HG03520 (cell line): ENCODE measurements around the gene SOX4.
A peak's percentile ranks its signal among the peaks of the same experiment; 100 is the strongest.

Experiments used
- ATAC-seq: cut with Tn5 transposase; IDR thresholded peaks from one replicate; pipeline ENCODE4 v1.9.1; 2021; ENCODE audit warnings: mild to moderate bottlenecking, moderate library complexity; ENCODE audit not compliant: unreplicated experiment

SOX4 gene

DNA sequence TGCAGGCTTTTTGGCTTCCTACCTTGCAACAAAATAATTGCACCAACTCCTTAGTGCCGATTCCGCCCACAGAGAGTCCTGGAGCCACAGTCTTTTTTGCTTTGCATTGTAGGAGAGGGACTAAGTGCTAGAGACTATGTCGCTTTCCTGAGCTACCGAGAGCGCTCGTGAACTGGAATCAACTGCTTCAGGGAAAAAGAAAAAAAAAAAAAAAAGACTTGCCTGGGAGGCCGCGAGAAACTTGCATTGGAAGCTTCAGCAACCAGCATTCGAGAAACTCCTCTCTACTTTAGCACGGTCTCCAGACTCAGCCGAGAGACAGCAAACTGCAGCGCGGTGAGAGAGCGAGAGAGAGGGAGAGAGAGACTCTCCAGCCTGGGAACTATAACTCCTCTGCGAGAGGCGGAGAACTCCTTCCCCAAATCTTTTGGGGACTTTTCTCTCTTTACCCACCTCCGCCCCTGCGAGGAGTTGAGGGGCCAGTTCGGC, 420 bp downstream of the SOX4 start:
- peak; percentile 9 for ATAC-seq

DNA sequence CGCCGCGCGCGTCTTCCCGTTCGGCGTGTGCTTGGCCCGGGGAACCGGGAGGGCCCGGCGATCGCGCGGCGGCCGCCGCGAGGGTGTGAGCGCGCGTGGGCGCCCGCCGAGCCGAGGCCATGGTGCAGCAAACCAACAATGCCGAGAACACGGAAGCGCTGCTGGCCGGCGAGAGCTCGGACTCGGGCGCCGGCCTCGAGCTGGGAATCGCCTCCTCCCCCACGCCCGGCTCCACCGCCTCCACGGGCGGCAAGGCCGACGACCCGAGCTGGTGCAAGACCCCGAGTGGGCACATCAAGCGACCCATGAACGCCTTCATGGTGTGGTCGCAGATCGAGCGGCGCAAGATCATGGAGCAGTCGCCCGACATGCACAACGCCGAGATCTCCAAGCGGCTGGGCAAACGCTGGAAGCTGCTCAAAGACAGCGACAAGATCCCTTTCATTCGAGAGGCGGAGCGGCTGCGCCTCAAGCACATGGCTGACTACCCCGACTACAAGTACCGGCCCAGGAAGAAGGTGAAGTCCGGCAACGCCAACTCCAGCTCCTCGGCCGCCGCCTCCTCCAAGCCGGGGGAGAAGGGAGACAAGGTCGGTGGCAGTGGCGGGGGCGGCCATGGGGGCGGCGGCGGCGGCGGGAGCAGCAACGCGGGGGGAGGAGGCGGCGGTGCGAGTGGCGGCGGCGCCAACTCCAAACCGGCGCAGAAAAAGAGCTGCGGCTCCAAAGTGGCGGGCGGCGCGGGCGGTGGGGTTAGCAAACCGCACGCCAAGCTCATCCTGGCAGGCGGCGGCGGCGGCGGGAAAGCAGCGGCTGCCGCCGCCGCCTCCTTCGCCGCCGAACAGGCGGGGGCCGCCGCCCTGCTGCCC, 1.1 kb downstream of the SOX4 start:
- peak; percentile 17 for ATAC-seq

DNA sequence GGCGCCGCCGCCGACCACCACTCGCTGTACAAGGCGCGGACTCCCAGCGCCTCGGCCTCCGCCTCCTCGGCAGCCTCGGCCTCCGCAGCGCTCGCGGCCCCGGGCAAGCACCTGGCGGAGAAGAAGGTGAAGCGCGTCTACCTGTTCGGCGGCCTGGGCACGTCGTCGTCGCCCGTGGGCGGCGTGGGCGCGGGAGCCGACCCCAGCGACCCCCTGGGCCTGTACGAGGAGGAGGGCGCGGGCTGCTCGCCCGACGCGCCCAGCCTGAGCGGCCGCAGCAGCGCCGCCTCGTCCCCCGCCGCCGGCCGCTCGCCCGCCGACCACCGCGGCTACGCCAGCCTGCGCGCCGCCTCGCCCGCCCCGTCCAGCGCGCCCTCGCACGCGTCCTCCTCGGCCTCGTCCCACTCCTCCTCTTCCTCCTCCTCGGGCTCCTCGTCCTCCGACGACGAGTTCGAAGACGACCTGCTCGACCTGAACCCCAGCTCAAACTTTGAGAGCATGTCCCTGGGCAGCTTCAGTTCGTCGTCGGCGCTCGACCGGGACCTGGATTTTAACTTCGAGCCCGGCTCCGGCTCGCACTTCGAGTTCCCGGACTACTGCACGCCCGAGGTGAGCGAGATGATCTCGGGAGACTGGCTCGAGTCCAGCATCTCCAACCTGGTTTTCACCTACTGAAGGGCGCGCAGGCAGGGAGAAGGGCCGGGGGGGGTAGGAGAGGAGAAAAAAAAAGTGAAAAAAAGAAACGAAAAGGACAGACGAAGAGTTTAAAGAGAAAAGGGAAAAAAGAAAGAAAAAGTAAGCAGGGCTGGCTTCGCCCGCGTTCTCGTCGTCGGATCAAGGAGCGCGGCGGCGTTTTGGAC, 2.0 kb downstream of the SOX4 start:
- peak; percentile 22 for ATAC-seq

DNA sequence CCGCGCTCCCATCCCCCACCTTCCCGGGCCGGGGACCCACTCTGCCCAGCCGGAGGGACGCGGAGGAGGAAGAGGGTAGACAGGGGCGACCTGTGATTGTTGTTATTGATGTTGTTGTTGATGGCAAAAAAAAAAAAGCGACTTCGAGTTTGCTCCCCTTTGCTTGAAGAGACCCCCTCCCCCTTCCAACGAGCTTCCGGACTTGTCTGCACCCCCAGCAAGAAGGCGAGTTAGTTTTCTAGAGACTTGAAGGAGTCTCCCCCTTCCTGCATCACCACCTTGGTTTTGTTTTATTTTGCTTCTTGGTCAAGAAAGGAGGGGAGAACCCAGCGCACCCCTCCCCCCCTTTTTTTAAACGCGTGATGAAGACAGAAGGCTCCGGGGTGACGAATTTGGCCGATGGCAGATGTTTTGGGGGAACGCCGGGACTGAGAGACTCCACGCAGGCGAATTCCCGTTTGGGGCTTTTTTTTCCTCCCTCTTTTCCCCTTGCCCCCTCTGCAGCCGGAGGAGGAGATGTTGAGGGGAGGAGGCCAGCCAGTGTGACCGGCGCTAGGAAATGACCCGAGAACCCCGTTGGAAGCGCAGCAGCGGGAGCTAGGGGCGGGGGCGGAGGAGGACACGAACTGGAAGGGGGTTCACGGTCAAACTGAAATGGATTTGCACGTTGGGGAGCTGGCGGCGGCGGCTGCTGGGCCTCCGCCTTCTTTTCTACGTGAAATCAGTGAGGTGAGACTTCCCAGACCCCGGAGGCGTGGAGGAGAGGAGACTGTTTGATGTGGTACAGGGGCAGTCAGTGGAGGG, 2.8 kb downstream of the SOX4 start:
- no peak for ATAC-seq

DNA sequence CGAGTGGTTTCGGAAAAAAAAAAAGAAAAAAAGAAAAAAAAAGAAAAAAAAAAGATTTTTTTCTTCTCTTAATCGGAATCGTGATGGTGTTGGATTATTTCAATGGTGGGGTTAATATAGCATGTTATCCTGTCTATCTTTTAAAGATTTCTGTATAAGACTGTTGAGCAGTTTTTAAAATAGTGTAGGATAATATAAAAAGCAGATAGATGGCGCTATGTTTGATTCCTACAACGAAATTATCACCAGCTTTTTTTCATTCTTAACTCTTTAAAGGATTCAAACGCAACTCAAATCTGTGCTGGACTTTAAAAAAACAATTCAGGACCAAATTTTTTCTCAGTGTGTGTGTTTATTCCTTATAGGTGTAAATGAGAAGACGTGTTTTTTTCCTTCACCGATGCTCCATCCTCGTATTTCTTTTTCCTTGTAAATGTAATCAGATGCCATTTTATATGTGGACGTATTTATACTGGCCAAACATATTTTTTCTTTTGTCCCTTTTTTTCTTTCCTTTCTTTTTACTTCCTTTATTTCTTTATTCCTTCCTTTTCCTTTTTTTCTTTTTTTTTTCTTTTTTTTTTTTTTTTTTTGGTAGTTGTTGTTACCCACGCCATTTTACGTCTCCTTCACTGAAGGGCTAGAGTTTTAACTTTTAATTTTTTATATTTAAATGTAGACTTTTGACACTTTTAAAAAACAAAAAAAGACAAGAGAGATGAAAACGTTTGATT, 3.6 kb downstream of the SOX4 start:
- ATAC-seq = no peak

DNA sequence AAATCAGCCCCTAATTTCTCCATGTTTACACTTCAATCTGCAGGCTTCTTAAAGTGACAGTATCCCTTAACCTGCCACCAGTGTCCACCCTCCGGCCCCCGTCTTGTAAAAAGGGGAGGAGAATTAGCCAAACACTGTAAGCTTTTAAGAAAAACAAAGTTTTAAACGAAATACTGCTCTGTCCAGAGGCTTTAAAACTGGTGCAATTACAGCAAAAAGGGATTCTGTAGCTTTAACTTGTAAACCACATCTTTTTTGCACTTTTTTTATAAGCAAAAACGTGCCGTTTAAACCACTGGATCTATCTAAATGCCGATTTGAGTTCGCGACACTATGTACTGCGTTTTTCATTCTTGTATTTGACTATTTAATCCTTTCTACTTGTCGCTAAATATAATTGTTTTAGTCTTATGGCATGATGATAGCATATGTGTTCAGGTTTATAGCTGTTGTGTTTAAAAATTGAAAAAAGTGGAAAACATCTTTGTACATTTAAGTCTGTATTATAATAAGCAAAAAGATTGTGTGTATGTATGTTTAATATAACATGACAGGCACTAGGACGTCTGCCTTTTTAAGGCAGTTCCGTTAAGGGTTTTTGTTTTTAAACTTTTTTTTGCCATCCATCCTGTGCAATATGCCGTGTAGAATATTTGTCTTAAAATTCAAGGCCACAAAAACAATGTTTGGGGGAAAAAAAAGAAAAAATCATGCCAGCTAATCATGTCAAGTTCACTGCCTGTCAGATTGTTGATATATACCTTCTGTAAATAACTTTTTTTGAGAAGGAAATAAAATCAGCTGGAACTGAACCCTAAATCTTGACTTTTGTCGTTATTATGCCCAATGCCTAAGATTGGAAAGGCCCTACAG, 4.5 kb downstream of the SOX4 start:
- ATAC-seq = no peak

DNA sequence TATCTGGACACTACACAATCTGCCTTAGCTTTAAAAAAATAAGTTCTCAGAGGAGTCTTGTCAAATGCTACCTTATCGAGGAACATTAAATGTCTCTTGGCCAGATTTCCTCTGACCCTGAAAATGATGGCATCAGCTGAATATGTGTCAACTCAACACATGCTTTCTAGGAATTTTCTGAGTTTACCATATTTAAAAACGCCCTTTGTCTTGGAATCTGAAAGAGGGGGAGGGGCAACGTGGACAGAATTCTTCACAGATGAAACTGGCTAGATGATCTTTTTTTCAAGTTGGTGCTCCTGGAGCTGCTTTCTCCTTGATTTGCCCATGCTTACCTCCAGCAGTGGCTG, 5.1 kb downstream of the SOX4 start:
- no peak for ATAC-seq

DNA sequence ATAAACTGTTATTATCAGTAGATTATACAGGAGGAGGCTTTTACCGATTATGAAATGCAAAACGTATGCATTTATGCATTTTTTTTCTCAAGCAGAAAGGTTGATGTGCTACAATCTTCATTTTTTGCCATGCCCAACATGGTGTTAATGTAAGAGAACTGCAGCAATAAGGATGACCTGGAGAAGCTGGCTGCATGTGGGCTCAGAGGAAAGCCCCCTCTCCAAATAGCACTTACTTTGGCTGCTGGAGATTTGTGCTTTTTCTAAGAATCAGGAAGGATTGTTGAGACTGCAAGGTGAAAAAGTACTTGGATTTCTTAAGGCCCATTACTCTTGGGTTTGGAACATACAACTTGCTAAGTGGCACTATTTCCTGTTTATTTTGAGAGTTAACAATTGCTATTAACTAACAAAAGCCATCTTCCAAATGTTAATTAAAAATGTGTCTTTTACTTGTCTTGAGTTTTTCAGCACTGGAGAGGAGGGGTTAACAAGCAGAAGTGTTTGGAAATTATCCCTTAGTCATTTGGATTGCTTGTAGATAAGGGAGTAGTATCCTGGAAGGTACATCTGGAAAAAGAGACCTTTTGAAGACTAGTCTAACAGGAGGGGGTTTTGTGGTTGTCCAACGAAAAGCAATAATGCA, 5.6 kb downstream of the SOX4 start:
- ATAC-seq = no peak

DNA sequence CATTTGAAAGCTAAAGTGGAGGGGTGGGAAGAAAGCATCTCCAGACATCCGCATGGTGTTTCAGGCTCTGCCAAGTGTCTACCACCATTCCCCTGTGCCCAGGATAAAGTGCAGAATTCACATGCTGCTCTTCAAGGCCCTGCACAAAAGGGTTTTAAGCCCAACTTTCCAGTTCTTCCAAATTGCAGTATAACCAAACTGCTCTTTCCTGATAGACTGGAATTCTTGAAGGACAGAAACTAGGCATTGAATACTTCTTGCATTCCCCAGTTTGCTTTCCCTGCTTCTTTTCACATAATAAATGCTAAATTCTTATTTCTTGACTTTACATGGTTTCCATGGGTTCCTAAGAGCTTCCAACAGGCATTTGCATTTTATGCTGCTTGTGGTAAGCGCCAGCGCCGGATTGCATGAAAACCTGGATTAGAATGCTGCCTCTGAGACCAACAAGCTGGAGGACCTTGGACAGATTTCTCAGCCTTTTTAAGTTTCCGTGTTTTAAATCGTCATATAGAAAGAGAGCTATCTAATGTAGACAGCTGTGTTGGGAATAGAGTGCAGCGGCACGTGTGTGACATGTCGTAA, 7.9 kb downstream of the SOX4 start:
- ATAC-seq = no peak

DNA sequence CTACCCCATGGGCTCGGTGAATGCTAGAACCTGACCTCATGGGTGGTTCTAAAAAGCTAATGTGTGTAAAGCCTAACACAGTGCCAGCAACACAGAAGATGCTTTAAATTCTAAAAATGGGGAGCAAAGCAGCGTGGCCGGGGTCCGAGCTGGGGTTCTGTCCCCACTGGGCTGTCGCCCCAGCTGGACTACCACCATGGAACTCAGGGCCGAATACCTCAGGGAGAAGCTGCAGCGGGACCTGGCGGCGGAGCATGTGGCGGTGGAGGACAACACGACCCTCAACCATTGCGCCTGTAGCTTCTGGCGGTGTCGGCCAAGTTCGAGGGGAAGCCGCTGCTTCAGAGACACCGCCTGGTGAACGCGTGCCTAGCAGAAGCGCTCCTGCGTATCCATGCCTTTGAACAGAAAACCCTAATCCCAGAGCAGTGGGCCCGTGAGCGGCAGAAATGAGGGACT, 8.4 kb downstream of the SOX4 start:
- no peak for ATAC-seq

DNA sequence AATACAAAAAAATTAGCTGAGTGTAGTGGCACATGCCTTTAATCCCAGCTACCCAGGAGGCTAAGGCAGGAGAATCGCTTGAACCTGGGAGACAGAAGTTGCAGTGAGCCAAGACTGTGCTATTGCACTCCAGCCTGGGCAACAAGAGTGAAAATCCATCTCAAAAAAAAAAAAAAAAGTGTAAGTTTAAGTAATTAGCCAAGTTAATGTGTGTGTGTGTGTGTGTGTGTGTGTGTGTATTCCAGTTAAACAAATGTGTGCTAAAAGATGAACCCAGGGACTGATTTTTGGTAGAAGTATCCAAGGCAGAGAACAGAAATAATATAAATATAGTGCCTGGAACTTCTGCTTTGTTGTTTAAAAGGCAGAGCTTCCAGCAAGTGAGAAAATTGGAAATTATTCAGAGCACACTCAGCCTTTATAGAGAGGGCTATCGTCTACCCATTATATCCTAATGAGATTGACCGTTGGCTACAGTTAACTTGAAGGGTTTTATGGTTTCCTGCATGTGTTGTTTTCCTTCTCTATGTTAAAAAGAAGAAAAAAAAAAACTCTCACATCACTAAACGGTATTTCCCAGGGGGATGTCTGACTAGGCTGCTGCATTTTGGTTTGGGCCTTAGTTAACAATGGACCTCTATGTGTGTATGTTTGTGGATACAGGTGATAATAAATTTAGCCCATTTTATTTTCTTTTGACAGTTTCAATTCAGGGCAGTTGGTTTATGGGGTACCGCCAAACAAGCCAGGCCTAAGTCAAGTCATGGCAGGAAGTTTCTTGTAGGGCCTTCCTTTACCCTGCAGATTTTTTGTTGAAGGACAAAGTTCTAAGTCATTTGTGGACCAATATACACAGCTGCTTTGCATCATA, 9.8 kb downstream of the SOX4 start:
- ATAC-seq = no peak

DNA sequence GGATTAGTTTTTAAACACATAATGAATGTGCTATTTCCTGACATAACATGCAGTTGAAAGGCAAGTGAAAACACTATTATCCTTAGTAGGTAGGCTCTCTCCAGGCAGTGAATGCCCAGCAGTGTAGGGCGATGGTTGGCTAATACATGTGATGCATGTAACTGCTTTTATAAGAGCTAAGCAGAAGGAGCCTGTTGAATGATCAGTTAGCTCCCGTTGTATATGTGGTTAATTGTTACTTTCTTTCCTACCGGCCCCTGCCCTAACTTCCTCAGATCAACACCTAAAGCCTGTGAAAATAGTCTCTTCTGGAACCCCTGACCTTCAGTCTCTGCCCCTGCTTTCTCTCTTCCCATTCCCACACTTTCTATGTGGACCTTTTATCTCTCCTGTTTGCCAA, 10.5 kb downstream of the SOX4 start:
- no peak for ATAC-seq

DNA sequence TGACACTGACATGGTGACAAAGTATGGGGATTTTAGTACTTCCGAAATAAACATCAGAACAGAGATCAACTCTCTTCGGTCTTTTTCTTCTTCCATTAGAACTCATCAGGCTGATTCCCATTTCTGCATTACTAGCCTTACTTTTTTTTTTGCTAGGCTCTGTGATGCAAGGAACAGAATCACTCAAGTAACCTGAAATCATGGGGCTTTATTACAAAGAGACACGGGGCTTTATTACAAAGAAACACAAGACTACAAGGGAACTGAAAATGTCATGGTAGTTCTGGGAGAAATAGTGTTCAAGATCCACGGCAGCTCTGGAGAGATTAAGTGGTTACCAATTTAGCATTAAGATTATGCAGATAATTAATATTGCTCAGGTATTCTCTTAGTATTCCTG, 11.6 kb downstream of the SOX4 start:
- ATAC-seq = no peak

DNA sequence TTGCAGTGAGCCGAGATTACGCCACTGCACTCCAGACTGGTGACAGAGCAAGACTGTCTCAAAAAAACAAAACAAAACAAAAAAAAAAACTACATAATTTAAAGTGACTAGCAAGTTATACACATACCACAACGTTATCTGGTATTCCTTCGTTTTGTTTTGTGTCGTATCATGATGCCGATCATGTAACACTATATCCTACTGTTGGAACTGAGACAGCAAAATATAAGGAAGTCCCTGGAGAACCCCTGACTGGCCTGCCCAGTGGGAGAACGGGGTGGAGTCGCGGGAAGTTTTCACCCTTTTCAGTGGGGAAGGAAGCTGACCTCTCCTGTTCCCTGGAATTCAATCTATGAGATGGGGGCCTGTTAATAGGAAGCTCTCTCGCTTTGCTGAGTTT, 15.1 kb downstream of the SOX4 start:
- no peak for ATAC-seq

DNA sequence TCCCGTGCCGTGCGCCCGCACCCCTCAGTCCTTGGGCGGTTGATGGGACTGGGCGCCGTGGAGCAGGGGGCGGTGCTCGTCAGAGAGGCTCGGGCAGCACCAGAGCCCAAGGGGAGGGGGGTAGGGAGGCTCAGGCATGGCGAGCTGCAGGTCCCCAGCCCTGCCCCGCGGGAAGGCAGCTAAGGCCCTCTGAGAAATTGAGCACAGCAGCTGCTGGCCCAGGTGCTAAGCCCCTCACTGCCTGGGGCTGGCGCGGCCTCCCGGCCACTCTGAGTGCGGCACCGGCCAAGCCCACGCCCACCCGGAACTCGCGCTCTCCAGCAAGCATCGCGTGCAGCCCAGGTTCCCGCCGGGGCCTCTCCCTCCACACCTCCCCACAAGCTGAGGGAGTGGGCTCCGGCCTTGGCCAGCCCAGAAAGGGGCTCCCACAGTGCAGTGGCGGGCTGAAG, 16.4 kb downstream of the SOX4 start:
- ATAC-seq = no peak

DNA sequence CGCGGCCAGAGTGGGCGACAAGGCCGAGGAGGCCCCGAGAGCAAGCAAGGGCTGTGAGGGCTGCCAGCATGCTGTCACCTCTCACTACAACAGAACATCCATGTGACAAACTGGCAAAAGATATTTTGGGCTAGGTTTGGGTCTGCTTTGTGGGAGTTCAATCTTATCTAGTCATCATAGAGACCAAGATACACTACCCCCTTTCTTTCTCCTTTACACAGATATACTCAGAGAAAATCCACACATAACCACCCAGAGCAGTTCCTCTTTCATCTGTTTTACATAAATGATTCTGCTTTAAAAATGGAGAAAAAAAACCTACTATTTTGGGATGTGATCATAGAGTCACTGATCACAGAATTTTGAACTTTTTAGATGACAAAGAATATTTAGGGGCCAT, 16.8 kb downstream of the SOX4 start:
- ATAC-seq = peak; percentile 93

DNA sequence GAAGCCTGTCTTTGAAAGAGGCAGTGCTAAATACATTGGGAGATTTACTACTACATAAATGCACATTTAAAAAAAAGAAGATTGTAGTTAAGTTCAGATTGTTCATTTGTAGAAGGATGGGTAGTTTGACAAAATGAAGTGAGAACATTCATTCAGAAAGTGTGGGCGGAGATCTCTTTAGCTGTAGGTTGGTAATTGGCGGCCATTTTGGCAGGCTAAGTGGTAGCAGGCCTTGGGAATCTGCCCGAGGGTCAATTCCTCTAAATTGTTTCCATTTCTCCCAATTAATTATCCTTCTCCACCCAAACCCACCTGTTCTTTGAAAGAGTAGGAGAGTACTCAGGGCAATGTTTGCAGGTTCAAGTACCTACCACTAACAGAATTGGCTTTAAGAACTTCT, 17.9 kb downstream of the SOX4 start:
- no peak for ATAC-seq
